ENCODE measurements around the gene DDX17.

DNA sequence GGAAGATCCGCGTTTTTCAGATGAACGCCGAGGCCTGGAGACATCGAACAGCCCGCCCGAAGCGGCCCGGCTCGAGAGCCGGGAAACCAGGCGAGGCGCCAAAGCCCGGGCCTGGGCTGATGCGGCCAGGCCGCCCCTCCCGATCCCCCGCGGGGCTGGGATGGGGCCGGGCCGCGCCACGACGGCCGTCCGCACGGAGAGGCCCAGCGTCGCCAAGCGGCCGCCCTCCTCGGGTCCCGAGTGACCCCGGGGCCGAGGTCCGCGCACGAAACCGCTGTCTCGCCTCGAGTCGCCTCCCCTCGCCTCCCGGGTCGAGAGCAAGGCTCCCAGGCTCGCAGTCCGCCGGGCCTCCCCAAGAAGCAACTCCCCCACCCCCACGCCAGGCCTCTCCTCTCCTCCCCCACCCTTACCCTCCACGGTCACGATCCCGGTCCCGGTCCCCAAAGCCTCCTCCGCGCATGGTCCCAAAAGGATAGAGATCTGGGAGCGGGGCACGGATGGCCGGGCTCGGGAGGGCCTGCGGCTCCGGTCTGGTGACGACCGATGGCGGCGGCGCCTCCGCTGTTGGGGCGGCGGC, 482 bp downstream of the DDX17 start:
- TF ChIP-seq CTCF (IDR thresholded peaks at IDR 0.05) = no peak
- TF ChIP-seq POLR2A (IDR thresholded peaks at IDR 0.05) = peak; percentile 4 to 71 (median 65)
